DOHH2 (cell line): Measurements from ENCODE around the gene CATSPERB.

Experiments used
- CTCF ChIP-seq: fragments of 200-600 bp; sonication (generic); IDR thresholded peaks from one replicate; pipeline ENCODE4 v1.5.1; 2014; ENCODE audit warnings: antibody characterized with exemption, mild to moderate bottlenecking, low read depth, low read length; ENCODE audit not compliant: poor library complexity, severe bottlenecking
- EZH2phosphoT487 ChIP-seq: fragments of 200-600 bp; sonication (generic); IDR thresholded peaks from 2 replicates; pipeline ENCODE4 v1.6.1; 2017; ENCODE audit warnings: borderline replicate concordance, mild to moderate bottlenecking, antibody characterized with exemption, low read length, moderate library complexity, mixed read lengths

- no peak for TF ChIP-seq CTCF
- no peak for TF ChIP-seq EZH2phosphoT487
These were observed 38.5 kb downstream of the CATSPERB start for GRCh38 chr14:91693346-91693745.
